Lung microvascular endothelial cell (primary cell): ENCODE data around the gene FANK1. TPM values are rescaled to one million over a fixed set of nuclear protein-coding genes. Genes with fewer than 3 reads are reported as not detected.
"Not testable (repeated sequence)": the region's sequence is repeated elsewhere in the genome, so short reads cannot be mapped to it uniquely, and the experiment has no call there.

ENCODE experiments used
- DNase-seq, 2 donors: peaks; one replicate each; pipeline versions ENCODE4 v3.0.0 to v3.0.0-alpha.2; 2010; ENCODE audit warnings: low read depth in 2 of 2
- total RNA-seq: library from RNA; depleted of rRNA; stranded (reverse); fragments of >200 nt; gene quantifications from 2 replicates; pipeline ENCODE4 v1.2.1, GENCODE V29; 2014

Gene FANK1
- total RNA-seq, 1 donor from 2014 or later = 0.60 TPM

GRCh38 chr10:125928928-125929585 lies 32.7 kb downstream of the FANK1 start:
- DNase-seq = no peak

DNA sequence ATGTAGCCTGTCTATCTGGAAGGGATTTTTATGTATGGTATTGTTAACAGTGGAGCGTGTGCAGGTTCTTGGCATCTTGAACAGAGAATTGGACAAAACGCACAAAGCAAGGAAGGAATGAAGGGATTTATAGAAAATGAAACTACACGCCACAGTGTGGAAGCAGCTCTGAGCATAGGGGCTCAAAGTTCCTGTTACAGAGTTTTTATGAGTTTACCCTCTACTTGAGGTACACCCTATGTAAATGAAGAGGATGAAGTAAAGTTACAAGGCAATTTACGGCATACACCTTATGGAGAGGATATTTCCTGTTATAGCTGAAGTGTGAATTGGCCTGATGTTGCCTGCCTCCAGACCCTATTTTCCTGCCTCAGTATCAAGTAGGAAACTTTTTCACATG lies 33.3 kb downstream of the FANK1 start:
- DNase-seq = no peak

DNA sequence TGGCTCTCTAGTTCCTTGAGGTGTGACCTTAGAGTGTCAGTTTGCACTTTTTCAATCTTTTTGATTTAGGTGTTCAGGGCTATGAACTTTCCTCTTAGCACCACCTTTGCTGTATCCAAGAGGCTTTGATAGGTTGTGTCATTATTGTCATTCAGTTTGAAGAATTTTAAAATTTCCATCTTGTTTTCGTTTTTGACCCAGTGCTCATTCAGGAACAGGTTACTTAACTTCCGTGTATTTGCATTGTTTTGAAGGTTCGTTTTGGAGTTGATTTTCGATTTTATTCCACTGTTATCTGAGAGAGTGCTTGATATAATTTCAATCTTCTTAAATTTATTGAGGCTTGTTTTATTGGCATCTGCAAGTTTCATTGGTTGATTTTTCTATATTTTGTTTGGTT lies 37.3 kb downstream of the FANK1 start:
- no peak for DNase-seq

DNA sequence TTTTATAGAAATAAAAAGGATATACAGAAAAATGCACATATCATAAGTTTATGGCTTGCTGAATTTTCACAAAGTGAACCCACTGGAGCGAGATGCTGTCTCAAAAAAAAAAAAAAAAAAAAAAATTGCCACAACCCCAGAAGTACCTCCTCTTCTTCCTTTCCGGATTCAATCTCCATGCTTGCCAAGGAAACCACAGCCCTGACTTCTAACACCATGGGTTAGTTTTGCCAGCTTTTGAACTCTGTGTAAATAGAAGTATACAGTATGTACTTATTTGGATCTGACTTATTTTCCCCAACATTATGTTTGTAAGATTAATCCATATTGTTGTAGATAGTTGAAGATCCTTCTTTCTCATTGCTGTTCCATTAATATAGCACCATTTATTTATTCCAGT lies 40.0 kb downstream of the FANK1 start:
- DNase-seq = peak in 1 of 2 donors; percentile 70

GRCh38 chr10:125940515-125940914 lies 44.2 kb downstream of the FANK1 start:
- DNase-seq = no peak

GRCh38 chr10:125951290-125951689 lies 54.9 kb downstream of the FANK1 start:
- no peak for DNase-seq

GRCh38 chr10:125953778-125954385 lies 57.5 kb downstream of the FANK1 start:
- DNase-seq = no peak

DNA sequence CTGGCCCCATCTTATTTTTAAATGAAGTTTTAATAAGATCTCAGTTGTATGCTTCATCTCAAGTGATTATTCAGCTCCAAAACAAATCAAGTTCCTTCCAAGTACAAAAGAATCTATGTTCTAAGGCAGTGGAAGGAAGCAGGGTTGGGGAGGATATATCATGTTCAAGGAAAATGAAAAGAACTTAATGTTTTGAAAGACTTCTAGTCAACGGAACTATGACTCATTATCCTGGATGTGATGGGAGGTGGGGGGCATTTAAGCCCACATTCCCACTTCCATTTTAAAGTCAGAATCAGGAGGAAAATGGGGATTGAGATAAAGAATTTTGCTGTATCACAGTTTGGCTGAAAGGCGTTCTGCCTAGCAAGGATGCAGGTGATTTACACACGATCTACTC lies 59.4 kb downstream of the FANK1 start:
- DNase-seq = peak in 1 of 2 donors; percentile 81

DNA sequence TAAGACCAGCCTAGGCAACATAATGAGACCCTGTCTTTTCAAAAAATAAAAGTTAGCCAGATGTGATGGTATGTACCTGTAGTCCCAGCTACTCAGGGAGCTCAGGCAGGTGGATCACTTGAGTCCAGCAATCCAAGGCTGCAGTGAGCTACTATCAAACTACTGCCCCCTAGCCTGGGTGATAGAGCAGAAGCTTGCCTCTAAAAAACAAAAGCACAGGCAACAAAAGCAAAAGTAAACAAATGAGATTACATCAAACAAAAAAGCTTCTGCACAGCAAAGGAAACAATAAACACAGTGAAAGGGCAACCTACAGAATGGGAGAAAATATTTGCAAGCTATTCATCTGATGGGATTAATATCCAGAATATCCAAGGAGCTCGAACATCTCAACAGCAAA lies 65.4 kb downstream of the FANK1 start:
- no peak for DNase-seq

DNA sequence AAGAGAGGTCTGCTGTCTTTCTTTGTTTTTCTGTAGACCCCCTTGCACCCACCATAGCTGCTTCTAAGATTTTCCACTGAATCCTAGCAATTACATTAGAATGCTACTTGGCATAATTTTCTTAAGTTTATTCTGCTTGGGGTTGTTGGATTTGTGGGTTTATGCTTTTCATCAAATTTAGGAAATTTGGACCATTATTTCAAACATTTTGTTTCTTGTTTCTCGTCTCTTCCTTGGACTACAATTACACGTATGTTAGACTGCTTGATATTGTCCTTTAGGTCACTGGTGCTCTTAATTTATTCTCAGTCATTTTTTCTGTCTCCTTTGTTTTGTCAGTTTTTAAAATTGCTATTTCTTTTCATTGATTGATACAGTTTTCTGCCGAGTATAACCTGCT lies 65.8 kb downstream of the FANK1 start:
- no peak for DNase-seq

DNA sequence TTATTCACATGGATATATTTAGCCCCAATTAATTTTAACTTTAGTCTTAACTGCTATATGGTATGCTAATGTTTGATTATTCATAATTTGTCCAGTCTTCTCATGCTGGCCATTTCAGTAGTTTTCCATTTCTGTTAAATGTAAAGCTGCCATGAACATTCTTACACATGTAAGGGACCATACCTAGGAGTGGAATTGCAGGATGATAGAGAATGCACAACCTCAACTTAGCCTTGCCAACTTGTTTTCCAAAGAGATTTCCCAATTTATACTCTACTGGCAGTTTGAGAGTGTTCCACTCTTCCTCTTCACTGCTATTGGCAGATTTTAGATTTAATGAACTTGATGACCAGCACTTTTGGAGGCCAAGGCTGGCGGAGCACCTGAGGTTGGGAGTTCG lies 68.2 kb downstream of the FANK1 start:
- DNase-seq = no peak

DNA sequence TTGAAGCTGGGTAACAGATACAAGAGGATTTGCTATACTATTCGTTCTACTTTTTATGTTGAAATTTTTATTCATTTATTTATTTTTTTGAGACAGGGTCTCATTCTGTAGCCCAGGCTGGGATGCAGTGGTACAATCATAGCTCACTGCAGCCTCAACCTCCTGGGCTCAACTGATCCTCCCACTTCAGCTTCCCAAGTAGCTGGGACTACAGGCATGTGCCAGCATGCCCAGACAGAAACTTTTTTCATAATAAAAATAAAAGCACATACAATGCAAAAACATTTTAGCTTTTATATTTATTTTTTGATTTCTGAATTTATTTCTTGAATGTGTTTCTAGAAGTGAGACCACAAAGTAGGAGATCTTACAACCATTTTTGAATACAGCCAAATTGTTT lies 71.2 kb downstream of the FANK1 start:
- DNase-seq = no peak

GRCh38 chr10:125970077-125970630 lies 73.8 kb downstream of the FANK1 start:
- DNase-seq = not testable (repeated sequence)

- peak; percentile 33 to 47 for DNase-seq
Measured at GRCh38 chr10:125976960-125977605, 80.7 kb downstream of the FANK1 start.

DNA sequence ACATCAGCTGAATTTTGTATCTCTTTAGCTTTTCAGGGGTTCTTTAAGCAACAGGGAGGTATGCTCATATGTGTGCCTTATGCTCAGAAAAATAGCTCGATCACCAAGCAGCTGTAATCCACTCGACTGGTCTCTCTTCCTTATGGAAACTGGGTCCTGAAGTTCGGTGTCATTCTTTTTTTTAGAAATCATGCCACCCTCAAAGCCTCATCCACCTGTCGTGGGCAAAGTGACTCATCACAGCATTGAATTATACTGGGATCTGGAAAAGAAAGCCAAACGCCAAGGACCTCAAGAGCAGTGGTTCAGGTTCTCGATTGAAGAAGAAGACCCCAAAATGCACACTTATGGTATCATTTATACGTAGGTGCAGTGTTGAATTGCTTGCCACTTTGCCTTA lies 83.6 kb downstream of the FANK1 start:
- no peak for DNase-seq

DNA sequence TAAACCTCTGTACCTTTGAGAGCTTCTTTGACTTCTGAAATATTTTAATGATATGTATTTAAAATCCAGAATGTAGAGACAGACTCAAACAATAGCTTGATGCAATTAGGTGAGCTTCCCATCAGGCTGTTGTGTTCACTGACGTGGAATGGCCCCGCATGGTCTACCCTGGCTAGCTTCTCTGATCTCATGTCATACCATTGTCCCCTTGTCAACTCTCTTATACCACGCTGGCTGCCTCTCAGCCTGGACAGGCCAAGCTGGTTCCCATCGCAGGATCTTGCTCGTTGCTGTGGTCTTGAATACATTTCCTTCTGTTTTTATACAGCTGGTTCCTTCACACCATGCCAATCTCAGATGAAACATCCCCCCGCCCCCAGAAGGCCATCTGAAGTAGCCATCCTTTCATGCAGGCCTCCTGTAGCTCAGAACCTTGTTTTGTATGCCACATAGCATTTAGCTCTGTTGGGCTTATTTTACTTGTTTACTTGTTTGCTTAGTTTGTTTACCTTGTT lies 84.2 kb downstream of the FANK1 start:
- DNase-seq = no peak

DNA sequence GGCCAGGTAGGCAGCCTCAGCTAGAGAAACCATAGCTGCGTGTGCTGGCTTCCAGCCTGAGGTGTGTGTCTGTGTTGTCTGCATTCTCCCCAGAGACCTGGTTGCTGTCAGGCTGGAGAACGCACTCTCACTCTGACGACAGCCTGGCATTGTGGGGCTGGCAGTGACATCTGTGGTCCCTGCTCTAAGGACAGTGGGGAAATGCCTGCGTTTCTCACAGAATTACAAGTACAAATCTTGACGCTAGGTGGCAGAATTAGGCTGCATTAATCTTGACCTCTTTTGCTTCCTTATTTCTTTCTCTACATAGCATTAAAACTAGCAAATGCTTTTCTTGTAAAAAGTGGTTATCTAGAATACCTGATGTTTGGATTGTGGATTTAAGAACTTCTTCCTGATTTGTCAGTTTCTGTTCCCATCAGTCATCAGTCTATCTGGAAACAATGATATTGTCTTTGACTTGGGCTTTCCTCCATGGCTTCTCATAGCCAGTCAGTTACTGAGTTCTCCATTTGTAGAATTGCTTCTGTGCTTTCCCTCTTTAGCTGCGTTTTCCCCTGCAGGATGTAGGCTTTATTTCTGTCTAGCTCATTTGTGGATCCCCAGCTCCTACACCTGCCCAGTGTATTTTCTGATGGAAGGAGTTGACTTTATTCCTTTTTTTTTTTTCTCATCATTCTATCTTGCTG lies 86.0 kb downstream of the FANK1 start:
- peak; percentile 78 for DNase-seq

GRCh38 chr10:125983161-125983560 lies 86.8 kb downstream of the FANK1 start:
- DNase-seq = no peak

- no peak for DNase-seq
Measured at GRCh38 chr10:125983656-125984055, 87.3 kb downstream of the FANK1 start.

GRCh38 chr10:125984346-125984745 lies 88.0 kb downstream of the FANK1 start:
- no peak for DNase-seq

- no peak for DNase-seq
Measured at GRCh38 chr10:125984865-125985495, 88.6 kb downstream of the FANK1 start.
